Lung (tissue), 12 donors: ENCODE measurements around the gene PDE6A. TPM values are rescaled to one million over a fixed set of nuclear protein-coding genes. Genes with fewer than 3 reads are reported as not detected.

ENCODE experiments used
- ATAC-seq: fragments of 200-7000 bp; cut with Tn5 transposase; one replicate; pipeline ENCODE4 v1.9.1; 2020; ENCODE audit warnings: moderate number of reproducible peaks; ENCODE audit not compliant: insufficient read depth, low FRiP score
- DNase-seq, 3 donors: peaks; one replicate each; pipeline ENCODE4 v3.0.0-alpha.2; 2013 to 2017
- H3K27ac ChIP-seq, 2 donors: one replicate each; pipeline ENCODE4 v1.5.1; 2013; ENCODE audit warnings: mild to moderate bottlenecking in 2 of 2, moderate library complexity in 2 of 2, control low read depth in 1 of 2, inconsistent platforms in 1 of 2, low read depth in 1 of 2, low read length in 1 of 2
- H3K27me3 ChIP-seq, 3 donors: one replicate each; pipeline ENCODE4 v1.5.1; 2013; ENCODE audit warnings: low read length in 2 of 3; ENCODE audit not compliant: control insufficient read depth in 3 of 3, insufficient read depth in 3 of 3
- H3K36me3 ChIP-seq, 4 donors: one replicate each; pipeline ENCODE4 v1.5.1; 2013; ENCODE audit warnings: low read length in 4 of 4, mild to moderate bottlenecking in 1 of 4, moderate library complexity in 1 of 4; ENCODE audit not compliant: control insufficient read depth in 4 of 4, insufficient read depth in 4 of 4
- H3K4me1 ChIP-seq, 5 donors: one replicate each; pipeline ENCODE4 v1.5.1; 2013; ENCODE audit warnings: low read length in 5 of 5, mild to moderate bottlenecking in 2 of 5, moderate library complexity in 1 of 5; ENCODE audit not compliant: control insufficient read depth in 5 of 5, insufficient read depth in 5 of 5
- H3K4me3 ChIP-seq: one replicate; pipeline ENCODE4 v1.5.1; 2013; ENCODE audit warnings: mild to moderate bottlenecking, control low read depth, moderate library complexity
- H3K9ac ChIP-seq, 2 donors: one replicate each; pipeline ENCODE4 v1.5.1; 2013; ENCODE audit warnings: low read length in 2 of 2, control low read depth in 1 of 2; ENCODE audit not compliant: insufficient read depth in 1 of 2
- H3K9me3 ChIP-seq, 4 donors: one replicate each; pipeline ENCODE4 v1.5.1; 2013; ENCODE audit warnings: low read length in 3 of 4, mild to moderate bottlenecking in 1 of 4, moderate library complexity in 1 of 4; ENCODE audit not compliant: control insufficient read depth in 4 of 4, insufficient read depth in 3 of 4
- CTCF ChIP-seq: IDR thresholded peaks from 2 replicates; pipeline ENCODE4 v1.5.1; 2012; ENCODE audit warnings: mild to moderate bottlenecking; ENCODE audit errors: control extremely low read depth, extremely low read depth
- WGBS, 2 donors: extraction: QIAGEN DNeasy Blood & Tissue Kit; methylation state at CpG; one replicate each; pipeline ENCODE4 v1.1.7; 2013; 5-methylcytosine and 5-hydroxymethylcytosine counted together
- polyA plus RNA-seq, 2 donors: library from polyadenylated mRNA; stranded (reverse); fragments of 200-250 nt; gene quantifications; one replicate each; pipeline ENCODE4 v1.2.1, GENCODE V29; 2013
- total RNA-seq, 2 donors: library from RNA; depleted of rRNA in 1 of 2; stranded (reverse); fragments of >200 nt in 1 of 2; gene quantifications; one replicate each; pipeline ENCODE4 v1.2.1, GENCODE V29; 2014 to 2021
- donor health status: control.
- donor health status: control.
- donor health status: Bipolar disorder and iron deficiency.
- donor health status: healthy.
- donor health status: DM: yes; HTN: yes; CAD: no.

PDE6A gene
- total and polyA plus RNA-seq, 4 donors, result 0.03 to 0.06 (median 0.06) TPM; not detected in 1

GRCh38 chr5:149892594-149892993 is 52.0 kb downstream of the PDE6A start:
- ATAC-seq (no peak), DNase-seq (no peak)
- WGBS, 2 donors, result 93 to 95% methylated on average over 5 of the region's 5 CpGs
- H3K27me3 ChIP-seq, result peaks cover 0 to 2% (median 0%) of the 10 kb centered on the region in 3 donors
- H3K9ac ChIP-seq, result no peak overlapping the region
- peaks cover 0 to 4% (median 0%) of the 10 kb centered on the region in 5 donors for H3K4me1 ChIP-seq
- H3K27ac ChIP-seq, result no peak overlapping the region
- no peak for TF ChIP-seq CTCF
- H3K4me3 ChIP-seq, result no peak overlapping the region
- H3K9me3 ChIP-seq, result no peaks in the 10 kb centered on the region
- no peaks in the 10 kb centered on the region for H3K36me3 ChIP-seq

- 75 to 83% methylated on average over 1 of the region's 1 CpG for WGBS, 2 donors
- no peaks in the 10 kb centered on the region for H3K36me3 ChIP-seq
- no peak for TF ChIP-seq CTCF
- no peak overlapping the region for H3K27ac ChIP-seq
- no peak for DNase-seq
- H3K4me1 ChIP-seq, result peaks cover 0 to 10% (median 0%) of the 10 kb centered on the region in 5 donors
- H3K4me3 ChIP-seq, result no peak overlapping the region
- no peaks in the 10 kb centered on the region for H3K9me3 ChIP-seq
- no peak overlapping the region for H3K9ac ChIP-seq
- ATAC-seq, result no peak
- peaks cover 0 to 2% (median 0%) of the 10 kb centered on the region in 3 donors for H3K27me3 ChIP-seq
Measured at GRCh38 chr5:149888280-149888679, 56.3 kb downstream of the PDE6A start.

GRCh38 chr5:149887622-149888183 is 56.9 kb downstream of the PDE6A start:
- 43 to 62% methylated on average over 10 of the region's 10 CpGs for WGBS, 2 donors
- no peak for TF ChIP-seq CTCF
- DNase-seq (peak; percentile 35 to 52 (median 43)), ATAC-seq (no peak)
- Histone ChIP-seq H3K27ac (peak overlapping the region in 1 of 2 donors; percentile 10), H3K4me1 (peaks cover 0 to 10% (median 0%) of the 10 kb centered on the region in 5 donors), H3K27me3 (peaks cover 0 to 2% (median 0%) of the 10 kb centered on the region in 3 donors), H3K9ac (no peak overlapping the region), H3K9me3 (no peaks in the 10 kb centered on the region), H3K4me3 (no peak overlapping the region), H3K36me3 (no peaks in the 10 kb centered on the region)
